ENCODE measurements around the gene TRAPPC4. TPM values are rescaled to one million over a fixed set of nuclear protein-coding genes. Genes with fewer than 3 reads are reported as not detected.
"Not testable (repeated sequence)": the region's sequence is repeated elsewhere in the genome, so short reads cannot be mapped to it uniquely, and the experiment has no call there.

TRAPPC4 gene
- total RNA-seq, 2 experiments from 2014 or later: 66.4 to 69.9 TPM

GRCh38 chr11:119016216-119017009, 2.2 kb upstream of the TRAPPC4 start:
- H3K36me3 Mint-ChIP-seq (ENCODE audit: low read depth): peaks cover 64% of the 10 kb centered on the region
- CTCF ChIA-PET: interaction anchor here (0.9 to 1.8 kb wide), 5 partner anchors 12 to 413 kb away, joined by 4 to 6 read pairs (median 4); partner anchors contain the start of gene CENATAC
- no peaks in the 10 kb centered on the region for H3K9me3 Mint-ChIP-seq
- H3K27me3 Mint-ChIP-seq (ENCODE audit: low read depth): no peaks in the 10 kb centered on the region
- peaks cover 48% of the 10 kb centered on the region for H3K4me1 Mint-ChIP-seq (ENCODE audit: low read depth)
- intact Hi-C loops (cut with micrococcal nuclease): loop anchor here (10.0 kb wide), 1 partner anchor 612 kb away; the partner anchor contains the start of gene ATP5MG
- peak overlapping the region; percentile 99 for H3K27ac Mint-ChIP-seq
- H3K4me3 Mint-ChIP-seq: peak overlapping the region; percentile 98
- DNase-seq: no peak

GRCh38 chr11:119017377-119017776, 1.2 kb upstream of the TRAPPC4 start:
- not testable (repeated sequence) for H3K27me3 Mint-ChIP-seq (ENCODE audit: low read depth); H3K9me3 Mint-ChIP-seq; DNase-seq
- peak overlapping the region; percentile 99 for H3K27ac Mint-ChIP-seq
- CTCF ChIA-PET: interaction anchor here (0.9 to 1.8 kb wide), 2 partner anchors 13 to 19 kb away, joined by 4 to 6 read pairs; partner anchors contain the start of gene CENATAC
- peaks cover 54% of the 10 kb centered on the region for H3K4me1 Mint-ChIP-seq (ENCODE audit: low read depth)
- intact Hi-C loops (cut with micrococcal nuclease): loop anchor here (10.0 kb wide), 1 partner anchor 613 kb away; the partner anchor contains the start of gene ATP5MG
- peaks cover 69% of the 10 kb centered on the region for H3K36me3 Mint-ChIP-seq (ENCODE audit: low read depth)
- H3K4me3 Mint-ChIP-seq: peak overlapping the region; percentile 98

- H3K4me3 Mint-ChIP-seq: peak overlapping the region; percentile 98
- no peaks in the 10 kb centered on the region for H3K27me3 Mint-ChIP-seq (ENCODE audit: low read depth)
- H3K27ac Mint-ChIP-seq: peak overlapping the region; percentile 99
- DNase-seq: no peak
- CTCF ChIA-PET: interaction anchor here (0.7 to 1.6 kb wide), 3 partner anchors 11 to 22 kb away, joined by 3 to 5 read pairs (median 3); partner anchors contain the start of genes CENATAC and SLC37A4
- H3K9me3 Mint-ChIP-seq: no peaks in the 10 kb centered on the region
- peaks cover 62% of the 10 kb centered on the region for H3K4me1 Mint-ChIP-seq (ENCODE audit: low read depth)
- intact Hi-C loops (cut with micrococcal nuclease): loop anchor here (2.0 to 10.0 kb wide), 4 partner anchors 91 to 615 kb away; partner anchors contain the start of genes ARCN1, ATP5MG and TMEM25
- peaks cover 59% of the 10 kb centered on the region for H3K36me3 Mint-ChIP-seq (ENCODE audit: low read depth)
Measured at GRCh38 chr11:119019996-119020395, 1.4 kb downstream of the TRAPPC4 start.

- DNase-seq: no peak
- intact Hi-C loops (cut with micrococcal nuclease): no loop called here
- H3K27me3 Mint-ChIP-seq (ENCODE audit: low read depth): no peaks in the 10 kb centered on the region
- H3K4me3 Mint-ChIP-seq: no peak overlapping the region
- CTCF ChIA-PET: no interaction called here
- H3K4me1 Mint-ChIP-seq (ENCODE audit: low read depth): peaks cover 45% of the 10 kb centered on the region
- peak overlapping the region; percentile 3 for H3K27ac Mint-ChIP-seq
- no peaks in the 10 kb centered on the region for H3K9me3 Mint-ChIP-seq
- H3K36me3 Mint-ChIP-seq (ENCODE audit: low read depth): peaks cover 47% of the 10 kb centered on the region
Measured at GRCh38 chr11:119021631-119022030, 3.1 kb downstream of the TRAPPC4 start.

- intact Hi-C loops (cut with micrococcal nuclease): no loop called here
- CTCF ChIA-PET: interaction anchor here (1.3 to 1.4 kb wide), 2 partner anchors 33 to 80 kb away, joined by 4 to 6 read pairs; partner anchors contain the start of gene HYOU1
- Mint-ChIP-seq H3K27ac (peak overlapping the region; percentile 57), H3K27me3 (ENCODE audit: low read depth) (no peaks in the 10 kb centered on the region), H3K4me1 (ENCODE audit: low read depth) (peaks cover 50% of the 10 kb centered on the region), H3K9me3 (no peaks in the 10 kb centered on the region), H3K36me3 (ENCODE audit: low read depth) (peaks cover 30% of the 10 kb centered on the region), H3K4me3 (no peak overlapping the region)
- DNase-seq: no peak
Measured at GRCh38 chr11:119023741-119024140, 5.2 kb downstream of the TRAPPC4 start.

GRCh38 chr11:119024430-119025098, 6.0 kb downstream of the TRAPPC4 start:
- DNase-seq: no peak
- peaks cover 56% of the 10 kb centered on the region for H3K4me1 Mint-ChIP-seq (ENCODE audit: low read depth)
- CTCF ChIA-PET: interaction anchor here (1.3 kb wide), 1 partner anchor 32 kb away, joined by 4 read pairs; the partner anchor contains the start of gene HYOU1
- no peaks in the 10 kb centered on the region for H3K27me3 Mint-ChIP-seq (ENCODE audit: low read depth)
- H3K9me3 Mint-ChIP-seq: no peaks in the 10 kb centered on the region
- H3K4me3 Mint-ChIP-seq: no peak overlapping the region
- H3K27ac Mint-ChIP-seq: peak overlapping the region; percentile 57
- H3K36me3 Mint-ChIP-seq (ENCODE audit: low read depth): peaks cover 32% of the 10 kb centered on the region
- intact Hi-C loops (cut with micrococcal nuclease): no loop called here

- H3K4me1 Mint-ChIP-seq (ENCODE audit: low read depth): peaks cover 55% of the 10 kb centered on the region
- peak overlapping the region; percentile 34 for H3K27ac Mint-ChIP-seq
- H3K36me3 Mint-ChIP-seq (ENCODE audit: low read depth): peaks cover 30% of the 10 kb centered on the region
- intact Hi-C loops (cut with micrococcal nuclease): no loop called here
- DNase-seq: no peak
- H3K27me3 Mint-ChIP-seq (ENCODE audit: low read depth): no peaks in the 10 kb centered on the region
- CTCF ChIA-PET: interaction anchor here (0.7 to 1.3 kb wide), 2 partner anchors 31 to 41 kb away, joined by 3 to 4 read pairs; partner anchors contain the start of gene HYOU1
- H3K9me3 Mint-ChIP-seq: no peaks in the 10 kb centered on the region
- H3K4me3 Mint-ChIP-seq: no peak overlapping the region
Measured at GRCh38 chr11:119025099-119025473, 6.5 kb downstream of the TRAPPC4 start.

- Mint-ChIP-seq H3K9me3 (no peaks in the 10 kb centered on the region), H3K36me3 (ENCODE audit: low read depth) (peaks cover 29% of the 10 kb centered on the region), H3K4me3 (no peak overlapping the region), H3K27me3 (ENCODE audit: low read depth) (no peaks in the 10 kb centered on the region), H3K4me1 (ENCODE audit: low read depth) (peaks cover 50% of the 10 kb centered on the region), H3K27ac (peak overlapping the region; percentile 34)
- CTCF ChIA-PET: interaction anchor here (0.7 kb wide), 1 partner anchor 42 kb away, joined by 3 read pairs; no protein-coding TSS in a partner anchor
- DNase-seq: no peak
- intact Hi-C loops (cut with micrococcal nuclease): no loop called here
Measured at GRCh38 chr11:119025541-119025940, 7.0 kb downstream of the TRAPPC4 start.

- intact Hi-C loops (cut with micrococcal nuclease): no loop called here
- Mint-ChIP-seq H3K4me3 (no peak overlapping the region), H3K4me1 (ENCODE audit: low read depth) (peaks cover 48% of the 10 kb centered on the region), H3K9me3 (no peaks in the 10 kb centered on the region), H3K27ac (no peak overlapping the region), H3K27me3 (ENCODE audit: low read depth) (no peaks in the 10 kb centered on the region), H3K36me3 (ENCODE audit: low read depth) (peaks cover 27% of the 10 kb centered on the region)
- no peak for DNase-seq
- CTCF ChIA-PET: no interaction called here
Measured at GRCh38 chr11:119025978-119026766, 7.6 kb downstream of the TRAPPC4 start.

- no peak overlapping the region for H3K27ac Mint-ChIP-seq
- H3K27me3 Mint-ChIP-seq (ENCODE audit: low read depth): no peaks in the 10 kb centered on the region
- peaks cover 43% of the 10 kb centered on the region for H3K4me1 Mint-ChIP-seq (ENCODE audit: low read depth)
- intact Hi-C loops (cut with micrococcal nuclease): no loop called here
- no peak overlapping the region for H3K4me3 Mint-ChIP-seq
- CTCF ChIA-PET: interaction anchor here (0.5 to 1.0 kb wide), 2 partner anchors 12 to 70 kb away, joined by 3 to 5 read pairs; no protein-coding TSS in a partner anchor
- no peaks in the 10 kb centered on the region for H3K9me3 Mint-ChIP-seq
- peaks cover 21% of the 10 kb centered on the region for H3K36me3 Mint-ChIP-seq (ENCODE audit: low read depth)
- DNase-seq: no peak
Measured at GRCh38 chr11:119026970-119027369, 8.4 kb downstream of the TRAPPC4 start.

GRCh38 chr11:119027561-119028345, 9.2 kb downstream of the TRAPPC4 start:
- intact Hi-C loops (cut with micrococcal nuclease): no loop called here
- Mint-ChIP-seq H3K4me3 (no peak overlapping the region), H3K27ac (no peak overlapping the region), H3K27me3 (ENCODE audit: low read depth) (no peaks in the 10 kb centered on the region), H3K9me3 (no peaks in the 10 kb centered on the region), H3K4me1 (ENCODE audit: low read depth) (peaks cover 42% of the 10 kb centered on the region), H3K36me3 (ENCODE audit: low read depth) (peaks cover 17% of the 10 kb centered on the region)
- no peak for DNase-seq
- CTCF ChIA-PET: interaction anchor here (1.0 kb wide), 1 partner anchor 71 kb away, joined by 3 read pairs; no protein-coding TSS in a partner anchor

Data from activated naive CD4-positive, alpha-beta T cell treated with anti-CD3 and anti-CD28 coated beads for 36 hours (primary cell).